Fibroblast of pulmonary artery (primary cell): Measurements from ENCODE around the gene ALDH1A1.

Experiments
- DNase-seq: peaks from one replicate; pipeline ENCODE4 v3.0.0-alpha.2; 2010; ENCODE audit warnings: low read depth
- H3K4me3 ChIP-seq: replicated peaks from 2 replicates; pipeline ENCODE4 v1.5.1; 2011; ENCODE audit warnings: low read depth, mild to moderate bottlenecking, control low read depth, low read length, moderate library complexity
- TF ChIP-seq, protein P1 (sequence below): IDR thresholded peaks from 2 replicates; pipeline ENCODE4 v1.5.1; 2011; ENCODE audit warnings: mild to moderate bottlenecking, control low read depth, low read length, inconsistent platforms; ENCODE audit errors: missing control alignments

Gene ALDH1A1

DNA sequence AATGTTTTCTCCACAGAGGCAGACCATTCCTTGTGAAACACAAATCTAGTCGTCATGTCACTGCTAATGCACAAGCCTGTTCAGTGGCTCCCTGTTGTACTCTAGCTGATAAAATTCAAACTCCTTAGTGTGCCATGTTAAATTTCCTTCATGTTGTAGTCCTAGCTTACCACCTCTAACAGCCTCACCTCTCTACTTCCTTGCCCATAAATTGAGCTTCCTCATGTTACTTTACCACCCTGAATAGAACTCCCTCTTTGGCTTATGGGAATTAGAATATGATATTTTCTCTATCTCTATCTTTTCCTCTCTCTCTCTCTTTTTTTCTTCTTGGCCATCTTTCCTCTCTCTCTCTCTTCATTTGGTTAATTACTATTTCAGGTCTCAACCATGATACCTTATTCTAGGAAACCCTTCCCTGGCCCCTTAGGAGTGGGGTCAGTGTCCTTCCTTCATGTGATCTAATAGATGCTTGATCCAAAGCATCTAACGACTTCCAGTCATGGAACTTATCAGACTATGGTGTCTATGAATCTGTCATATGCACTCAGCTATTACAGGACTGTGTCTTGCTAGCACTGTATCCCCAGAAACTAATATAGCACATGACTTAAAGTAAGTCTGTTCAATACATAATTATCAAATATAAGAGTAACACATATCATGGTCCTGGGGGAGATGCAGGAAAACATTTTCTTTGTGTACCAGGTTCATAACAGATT, 31.5 kb upstream of the ALDH1A1 start:
- H3K4me3 ChIP-seq: no peak overlapping the region
- TF ChIP-seq, protein P1, sequence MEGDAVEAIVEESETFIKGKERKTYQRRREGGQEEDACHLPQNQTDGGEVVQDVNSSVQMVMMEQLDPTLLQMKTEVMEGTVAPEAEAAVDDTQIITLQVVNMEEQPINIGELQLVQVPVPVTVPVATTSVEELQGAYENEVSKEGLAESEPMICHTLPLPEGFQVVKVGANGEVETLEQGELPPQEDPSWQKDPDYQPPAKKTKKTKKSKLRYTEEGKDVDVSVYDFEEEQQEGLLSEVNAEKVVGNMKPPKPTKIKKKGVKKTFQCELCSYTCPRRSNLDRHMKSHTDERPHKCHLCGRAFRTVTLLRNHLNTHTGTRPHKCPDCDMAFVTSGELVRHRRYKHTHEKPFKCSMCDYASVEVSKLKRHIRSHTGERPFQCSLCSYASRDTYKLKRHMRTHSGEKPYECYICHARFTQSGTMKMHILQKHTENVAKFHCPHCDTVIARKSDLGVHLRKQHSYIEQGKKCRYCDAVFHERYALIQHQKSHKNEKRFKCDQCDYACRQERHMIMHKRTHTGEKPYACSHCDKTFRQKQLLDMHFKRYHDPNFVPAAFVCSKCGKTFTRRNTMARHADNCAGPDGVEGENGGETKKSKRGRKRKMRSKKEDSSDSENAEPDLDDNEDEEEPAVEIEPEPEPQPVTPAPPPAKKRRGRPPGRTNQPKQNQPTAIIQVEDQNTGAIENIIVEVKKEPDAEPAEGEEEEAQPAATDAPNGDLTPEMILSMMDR: no peak
- no peak for DNase-seq

DNA sequence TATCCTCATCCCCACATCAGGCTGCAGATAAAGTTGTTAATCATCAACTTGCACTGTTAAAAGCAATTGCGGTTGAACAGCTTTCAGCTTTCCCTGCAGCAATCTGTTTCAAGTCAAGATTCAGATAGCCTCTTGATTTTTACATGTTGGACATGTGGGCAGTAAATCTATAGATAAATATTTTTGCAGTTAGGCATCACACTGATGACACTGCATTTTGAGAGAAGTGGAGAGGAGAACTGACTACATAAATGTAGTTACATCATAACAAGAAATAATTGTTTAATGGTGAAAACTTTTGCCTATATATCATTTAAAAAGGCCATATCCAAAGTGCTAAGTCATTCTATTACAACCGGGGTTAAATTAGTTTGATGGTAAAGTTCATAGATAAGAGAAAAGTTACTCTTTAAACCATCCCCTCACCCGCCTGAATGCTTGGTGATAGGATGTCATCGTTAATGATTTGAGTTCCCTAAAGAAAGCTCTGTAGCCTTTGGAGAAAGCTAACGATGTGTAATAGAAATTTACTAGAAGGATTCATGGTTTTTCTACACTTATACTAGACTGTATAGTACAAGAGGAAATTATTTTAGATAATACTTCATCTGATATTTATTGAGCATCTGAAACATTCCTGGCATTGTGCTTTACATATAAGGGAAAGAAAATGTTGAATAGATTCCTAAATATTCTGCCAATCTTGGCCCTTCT, 30.8 kb upstream of the ALDH1A1 start:
- TF ChIP-seq, protein P1: no peak
- no peak overlapping the region for H3K4me3 ChIP-seq
- DNase-seq: no peak

DNA sequence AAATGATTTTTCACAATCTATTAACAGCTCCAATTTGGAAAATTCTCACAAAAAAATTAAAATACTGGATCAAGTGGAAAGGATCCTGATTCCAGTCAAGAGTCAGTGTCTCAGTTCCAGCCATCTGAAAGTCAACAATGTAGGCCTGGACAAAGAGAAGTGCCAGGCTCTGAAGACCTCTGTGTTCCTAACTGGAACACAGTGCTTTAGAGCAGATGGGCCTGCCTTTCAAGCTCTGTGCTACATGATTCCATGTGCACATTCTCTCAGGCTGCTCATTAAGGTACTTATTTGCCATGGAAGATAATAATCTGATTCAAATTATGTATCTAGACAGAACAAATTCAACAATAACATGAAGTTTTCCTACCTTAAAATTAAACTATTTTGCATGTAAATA, 30.2 kb upstream of the ALDH1A1 start:
- no peak overlapping the region for H3K4me3 ChIP-seq
- TF ChIP-seq, protein P1: no peak
- no peak for DNase-seq

DNA sequence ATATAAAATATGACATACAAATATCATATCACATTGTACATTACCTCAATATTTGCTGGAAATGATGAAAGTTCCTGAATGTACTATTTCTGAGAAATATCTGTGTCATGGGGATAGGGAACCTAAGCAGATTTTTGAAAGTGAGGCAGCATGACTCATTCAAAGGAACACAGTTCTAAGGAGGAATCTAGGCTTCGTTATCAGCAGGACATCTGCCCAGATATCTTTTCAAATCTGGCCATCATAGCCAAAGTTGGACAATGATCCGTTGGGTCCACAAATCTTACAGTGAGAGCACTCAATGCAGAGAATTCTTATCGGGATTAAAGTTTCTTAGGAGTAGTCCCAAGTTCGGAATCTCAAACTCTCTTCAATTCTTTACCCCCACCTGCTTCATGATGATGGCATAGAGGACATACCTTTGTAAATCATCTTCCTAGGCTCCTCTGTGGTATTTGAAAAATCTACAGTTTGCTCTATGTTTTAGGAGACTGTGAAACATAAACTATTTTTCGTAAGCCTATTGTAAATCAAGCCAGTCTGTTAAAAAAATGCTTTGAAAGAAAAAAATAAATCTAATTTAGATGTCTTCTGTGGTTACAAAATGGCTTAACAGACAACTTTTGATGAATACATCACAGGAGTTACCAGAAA, 29.4 kb upstream of the ALDH1A1 start:
- TF ChIP-seq, protein P1: no peak
- no peak for DNase-seq

DNA sequence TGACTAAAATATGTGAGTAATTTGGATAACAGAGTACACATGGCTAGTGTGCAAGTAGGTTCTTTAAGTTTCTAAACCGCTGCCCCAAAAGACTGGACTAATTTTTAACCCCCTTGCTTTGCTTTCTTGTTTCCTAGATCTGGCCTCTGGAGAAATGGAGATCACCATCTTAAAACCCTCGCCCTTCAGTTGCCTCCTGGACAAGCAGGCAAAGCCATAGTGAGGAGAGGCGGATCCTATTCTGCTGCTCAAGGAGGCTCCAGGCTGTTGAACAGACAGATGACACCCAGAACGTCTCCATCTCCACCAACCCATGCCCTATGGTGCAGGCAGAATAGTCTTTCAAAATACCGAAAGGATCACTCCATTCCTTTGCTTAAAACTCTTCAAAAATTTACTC, 28.6 kb upstream of the ALDH1A1 start:
- no peak for DNase-seq
- TF ChIP-seq, protein P1: no peak
- H3K4me3 ChIP-seq: no peak overlapping the region

More for the DNA sequence above, 29.4 kb upstream of the ALDH1A1 start:
- H3K4me3 ChIP-seq: no peak overlapping the region

DNA sequence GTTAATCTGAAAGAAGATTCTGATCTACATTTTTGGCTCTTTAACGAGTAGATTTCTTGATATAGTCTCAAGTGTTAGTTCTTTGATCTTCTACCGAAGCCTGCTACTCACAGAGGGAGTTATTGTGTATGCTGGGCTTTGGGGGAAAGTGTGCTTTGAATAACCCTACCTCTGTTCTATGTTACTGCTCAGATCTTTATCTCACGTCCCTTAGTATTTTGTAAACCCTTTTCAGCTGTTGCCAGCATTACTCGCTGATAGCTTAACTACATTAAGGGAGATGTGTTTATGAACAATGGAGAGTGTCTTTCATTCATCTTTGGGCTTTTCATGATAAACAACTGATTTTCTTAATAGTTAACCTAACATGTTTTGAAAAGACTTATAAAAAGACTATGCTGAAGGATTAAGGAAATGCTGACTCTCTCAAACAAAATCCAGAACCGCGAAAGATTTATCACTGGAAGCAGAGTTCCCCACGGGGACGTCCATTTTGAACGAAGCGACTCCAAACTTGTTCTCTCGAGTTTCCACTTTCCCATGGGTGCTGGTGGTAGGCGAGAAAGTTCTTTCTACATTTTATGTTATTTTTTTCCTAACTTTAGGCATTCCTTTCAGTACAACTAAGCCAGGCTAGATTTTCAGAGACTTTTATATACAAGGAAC, 27.9 kb upstream of the ALDH1A1 start:
- DNase-seq: no peak
- no peak overlapping the region for H3K4me3 ChIP-seq
- TF ChIP-seq, protein P1: no peak
